Measurements from ENCODE around the gene GCNT2.
"Not testable (repeated sequence)": the region's sequence is repeated elsewhere in the genome, so short reads cannot be mapped to it uniquely, and the experiment has no call there.

The GCNT2 gene

DNA sequence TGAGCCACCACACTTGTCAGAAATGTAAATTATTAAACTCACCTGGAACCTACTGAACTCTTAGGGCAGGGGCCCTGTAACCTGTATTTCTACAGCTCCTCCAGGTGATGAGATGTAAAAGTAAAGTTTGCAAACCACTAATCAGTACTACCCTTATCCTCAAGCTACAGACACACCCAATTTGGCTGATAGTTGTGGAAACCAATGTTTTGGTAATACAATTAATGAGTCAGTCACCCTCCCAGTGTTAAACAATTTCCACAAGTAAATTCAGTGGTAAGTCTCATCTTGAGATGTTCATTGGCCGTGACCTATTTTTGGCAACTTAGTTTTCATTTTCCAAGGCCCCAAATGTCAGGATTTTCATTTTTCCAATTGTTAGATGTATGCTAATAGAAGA, 29.6 kb downstream of the GCNT2 start:
- DNase-seq: no peak

DNA sequence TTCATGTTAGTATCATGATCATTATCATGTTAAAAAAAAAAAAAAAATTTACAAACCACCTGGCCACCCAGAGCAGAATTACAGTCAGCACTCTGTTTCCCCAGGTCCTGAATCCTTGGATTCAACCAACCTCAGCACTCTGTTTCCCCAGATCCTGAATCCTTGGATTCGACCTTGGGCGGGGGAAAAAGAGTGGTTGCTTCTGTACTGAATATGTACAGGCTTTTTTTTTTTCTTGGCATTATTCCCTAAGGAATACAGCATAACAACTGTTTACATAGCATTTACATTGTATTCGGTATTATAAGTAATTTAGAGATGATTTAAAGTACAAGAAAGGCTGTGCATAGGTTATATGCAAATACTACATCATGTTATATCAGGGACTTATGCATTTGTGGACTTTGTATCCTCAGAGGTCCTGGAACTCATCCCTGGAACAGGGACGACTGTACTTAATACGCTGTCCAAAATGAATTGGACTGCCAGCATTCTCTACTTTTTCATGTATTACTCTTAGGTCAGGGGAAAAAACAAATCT, 31.2 kb downstream of the GCNT2 start:
- DNase-seq: no peak

DNA sequence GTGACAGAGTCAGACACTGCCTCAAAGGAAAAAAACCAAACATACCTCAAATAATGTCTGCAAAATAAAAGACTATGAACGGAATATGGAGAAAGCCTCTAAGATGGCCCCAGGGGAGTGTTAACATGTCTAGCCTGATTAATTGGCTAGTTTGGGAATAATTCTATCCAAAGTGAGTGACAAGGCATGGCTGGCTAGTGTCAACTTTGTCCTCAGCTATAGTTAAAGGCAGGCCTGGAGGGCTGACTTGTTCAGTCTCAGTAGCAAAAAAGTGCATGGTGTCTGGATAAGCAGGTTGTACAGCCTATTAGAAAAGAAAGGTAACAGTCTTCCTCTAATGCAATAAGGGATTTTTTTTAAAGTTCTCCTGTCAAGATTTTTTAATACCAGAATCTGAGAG, 32.7 kb downstream of the GCNT2 start:
- no peak for DNase-seq

DNA sequence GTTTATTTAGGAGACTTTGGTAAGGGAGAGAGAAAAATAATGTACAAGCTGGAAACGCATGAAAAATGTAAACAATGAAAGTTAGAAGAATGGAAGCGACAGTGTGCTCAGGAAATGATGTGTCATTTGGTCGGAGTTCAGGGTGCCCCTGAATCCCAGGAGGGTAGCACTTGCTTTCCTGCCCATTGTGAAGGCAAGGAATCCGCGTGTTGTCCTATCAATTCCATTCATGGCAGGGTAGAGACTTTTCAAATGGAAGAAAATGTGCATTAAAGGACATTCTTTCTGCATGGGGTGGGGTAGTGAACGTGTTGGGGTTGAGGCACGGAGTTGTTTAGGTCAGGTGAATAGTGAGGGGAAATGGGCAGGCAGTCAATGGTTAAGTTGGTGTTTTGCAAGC, 33.7 kb downstream of the GCNT2 start:
- no peak for DNase-seq

DNA sequence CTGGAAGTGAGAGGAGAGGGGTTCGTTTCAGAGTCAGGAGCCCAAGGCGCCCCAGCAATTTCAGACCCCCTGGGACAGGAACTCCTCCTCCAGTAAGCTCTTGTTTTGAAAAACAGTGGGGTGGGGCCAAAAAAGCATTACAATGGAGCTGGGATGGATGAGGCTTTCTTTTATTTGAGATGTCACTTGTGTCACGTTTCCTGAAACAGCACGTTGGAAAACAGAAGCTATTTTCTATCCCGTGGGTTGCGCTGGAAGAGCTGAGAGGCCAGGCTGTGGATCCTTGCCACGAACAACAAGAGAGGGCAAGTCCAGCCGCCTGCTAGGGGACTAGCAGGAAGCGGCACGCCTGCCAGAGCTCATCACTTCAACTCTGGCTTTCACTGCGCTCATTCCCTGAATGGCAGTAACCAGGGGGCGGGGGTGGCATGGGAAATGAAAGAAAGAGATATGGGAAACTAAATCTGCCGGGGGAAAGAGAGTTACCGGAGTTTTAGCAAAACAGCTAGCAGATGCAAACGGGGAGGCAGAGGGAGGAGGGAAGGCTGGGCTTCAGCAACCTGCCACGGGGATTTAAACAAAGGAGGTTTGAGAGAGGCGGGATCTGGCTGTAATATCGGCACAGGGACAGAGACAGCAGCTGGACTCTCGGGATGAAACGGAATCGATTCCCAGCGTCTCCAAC, 34.6 kb downstream of the GCNT2 start:
- peak; percentile 5 to 40 for DNase-seq

DNA sequence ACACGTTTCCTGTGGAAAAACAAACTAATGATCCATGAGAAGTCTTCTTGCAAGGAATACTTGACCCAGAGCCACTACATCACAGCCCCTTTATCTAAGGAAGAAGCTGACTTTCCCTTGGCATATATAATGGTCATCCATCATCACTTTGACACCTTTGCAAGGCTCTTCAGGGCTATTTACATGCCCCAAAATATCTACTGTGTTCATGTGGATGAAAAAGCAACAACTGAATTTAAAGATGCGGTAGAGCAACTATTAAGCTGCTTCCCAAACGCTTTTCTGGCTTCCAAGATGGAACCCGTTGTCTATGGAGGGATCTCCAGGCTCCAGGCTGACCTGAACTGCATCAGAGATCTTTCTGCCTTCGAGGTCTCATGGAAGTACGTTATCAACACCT, 35.4 kb downstream of the GCNT2 start:
- DNase-seq: no peak

DNA sequence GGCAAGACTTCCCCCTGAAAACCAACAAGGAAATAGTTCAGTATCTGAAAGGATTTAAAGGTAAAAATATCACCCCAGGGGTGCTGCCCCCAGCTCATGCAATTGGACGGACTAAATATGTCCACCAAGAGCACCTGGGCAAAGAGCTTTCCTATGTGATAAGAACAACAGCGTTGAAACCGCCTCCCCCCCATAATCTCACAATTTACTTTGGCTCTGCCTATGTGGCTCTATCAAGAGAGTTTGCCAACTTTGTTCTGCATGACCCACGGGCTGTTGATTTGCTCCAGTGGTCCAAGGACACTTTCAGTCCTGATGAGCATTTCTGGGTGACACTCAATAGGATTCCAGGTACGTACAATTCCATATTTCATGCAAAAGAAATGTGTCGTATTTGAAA, 35.8 kb downstream of the GCNT2 start:
- DNase-seq: no peak

DNA sequence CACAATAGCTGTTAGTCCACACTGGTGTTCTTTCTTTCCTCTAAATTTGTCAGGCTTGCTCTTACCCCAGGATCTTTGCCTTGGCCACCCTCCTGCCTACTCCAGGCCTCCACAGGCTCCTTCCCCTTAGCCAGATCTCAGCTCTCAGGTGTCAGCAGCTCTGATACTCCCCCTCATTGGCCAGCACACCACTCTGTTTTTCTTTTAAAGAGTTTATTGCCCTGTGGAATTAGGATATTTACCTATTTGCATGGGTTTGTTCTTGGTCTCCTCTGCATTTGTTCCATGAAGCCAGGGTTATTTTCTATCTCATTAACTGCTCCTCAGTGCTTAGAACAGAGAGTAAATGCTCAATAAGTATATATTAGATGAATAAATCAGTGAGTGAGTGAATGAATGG, 36.8 kb downstream of the GCNT2 start:
- DNase-seq: no peak

DNA sequence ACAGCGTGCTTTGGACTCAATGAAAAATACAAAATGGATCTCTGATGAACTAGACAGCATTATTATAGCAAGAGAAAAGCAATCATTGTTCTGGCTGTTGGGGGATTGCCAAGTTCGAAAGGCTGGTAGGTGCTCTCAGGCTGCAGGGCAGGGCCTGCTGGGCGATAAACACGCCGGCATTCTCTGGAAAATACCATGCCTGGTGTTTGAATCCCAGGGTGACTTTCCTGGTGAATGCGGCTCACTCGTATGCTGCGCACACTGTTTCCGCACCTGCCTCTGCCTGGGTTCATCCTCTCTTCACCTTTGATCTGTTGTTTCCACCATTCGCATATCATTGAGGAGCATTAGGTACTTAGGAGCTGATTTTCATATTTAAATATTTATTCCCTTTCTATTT, 37.4 kb downstream of the GCNT2 start:
- no peak for DNase-seq

DNA sequence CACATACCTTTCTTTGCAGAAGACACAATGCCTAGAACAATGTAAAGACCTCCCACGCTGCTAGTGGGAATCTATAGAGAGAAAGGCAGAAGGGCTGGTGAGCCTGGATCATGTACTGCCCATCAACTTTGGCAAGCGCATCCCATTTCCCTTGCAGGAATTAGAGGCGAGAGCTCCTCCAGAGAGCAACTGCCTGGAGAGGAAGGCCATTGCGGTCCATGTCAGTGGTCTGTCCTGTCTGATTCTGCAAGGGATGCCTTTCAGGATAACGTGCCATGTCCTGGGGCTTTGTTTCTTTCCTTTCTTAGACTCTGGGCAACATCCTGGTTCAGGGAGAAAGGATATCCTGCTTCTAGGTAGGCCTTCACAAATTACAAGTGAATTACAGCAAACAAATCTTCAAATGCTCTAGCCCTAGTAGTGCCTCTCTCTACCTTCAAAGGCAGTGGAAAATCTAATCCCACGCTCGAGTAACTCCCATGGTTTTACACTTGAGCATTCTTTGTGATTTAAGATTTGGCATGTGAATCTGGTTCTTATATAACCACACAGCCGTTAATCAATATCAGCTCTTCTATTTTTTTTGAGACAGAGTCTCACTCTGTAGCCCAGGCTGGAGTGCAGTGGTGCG, 38.5 kb downstream of the GCNT2 start:
- no peak for DNase-seq

DNA sequence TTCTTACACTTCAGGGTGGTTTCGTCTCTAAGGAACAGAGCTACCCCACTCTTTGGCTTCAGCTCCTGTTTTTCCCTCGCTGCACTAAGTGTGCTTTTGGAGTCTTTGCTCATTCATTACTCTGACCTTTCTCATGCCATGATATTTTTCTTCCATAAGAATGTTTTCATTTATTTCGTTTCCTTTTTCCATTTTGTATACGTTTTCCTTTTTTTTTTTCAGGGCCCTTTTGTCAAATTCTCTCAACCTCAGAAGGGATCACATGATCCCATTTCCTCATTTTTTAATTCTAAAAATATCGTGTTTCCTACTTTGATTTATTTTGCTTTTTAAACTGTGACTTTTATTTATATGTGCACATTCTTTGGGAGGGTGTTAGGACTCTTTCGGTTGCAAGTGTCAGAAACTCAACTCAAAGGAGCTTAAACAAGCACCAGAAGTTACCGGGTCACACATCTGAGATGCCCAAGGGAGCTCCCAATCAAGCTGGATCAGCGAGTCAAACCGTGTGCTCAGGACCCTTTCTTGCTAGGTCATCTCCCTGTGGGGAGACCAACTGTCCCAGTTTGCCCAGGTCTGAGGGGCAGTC, 40.6 kb downstream of the GCNT2 start:
- no peak for DNase-seq

DNA sequence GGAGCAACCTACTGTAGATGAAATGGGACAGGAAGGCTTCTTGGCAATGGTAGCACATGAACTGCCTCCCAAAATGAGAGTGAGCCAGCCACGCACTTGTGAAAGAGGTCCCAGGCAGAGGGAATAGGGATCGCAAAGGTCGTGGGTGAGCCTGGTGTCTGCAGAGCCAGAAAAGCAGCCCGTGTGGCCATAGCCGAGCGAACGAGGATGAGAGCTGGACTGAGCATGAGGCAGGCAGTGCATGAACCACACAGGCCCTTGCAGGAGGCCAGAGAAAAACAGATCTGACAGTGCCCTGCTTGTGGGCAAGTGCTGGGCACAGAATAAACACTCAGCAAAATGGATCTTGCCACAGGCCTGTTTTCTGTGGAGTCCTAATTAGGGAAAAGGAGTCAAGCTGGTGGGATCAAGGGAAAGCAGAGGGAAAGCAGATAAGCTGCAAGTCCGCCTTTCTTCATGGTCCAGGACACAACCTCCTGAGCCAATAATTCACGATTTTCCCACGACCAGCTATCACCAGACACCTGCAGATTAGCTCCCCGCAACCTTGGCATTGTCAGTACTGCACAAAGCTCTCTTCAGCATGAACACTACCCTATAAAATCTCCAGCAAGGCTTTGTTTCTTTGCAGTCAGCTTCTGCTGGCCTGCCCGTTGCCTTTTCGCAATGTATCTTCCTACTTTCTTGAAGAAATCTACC, 44.0 kb downstream of the GCNT2 start:
- DNase-seq: no peak

DNA sequence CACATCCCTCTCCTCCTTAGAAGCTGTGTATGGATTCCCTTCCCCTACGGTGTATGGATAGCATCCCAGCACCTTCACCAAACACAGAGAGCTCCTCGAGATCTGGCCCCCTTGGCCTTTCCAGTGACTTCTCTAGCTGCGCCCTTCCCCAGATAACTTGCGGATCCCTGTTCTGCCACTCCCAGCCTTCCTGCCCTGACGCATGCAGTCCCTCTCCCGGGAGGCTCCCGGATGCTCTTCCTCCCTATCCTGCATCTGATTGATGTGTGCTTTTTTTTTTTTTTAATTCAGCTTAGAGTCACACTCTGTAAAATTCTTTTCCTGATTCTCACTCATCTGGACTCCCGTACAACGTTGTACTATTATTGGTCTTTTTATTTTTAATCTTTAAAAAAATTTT, 44.8 kb downstream of the GCNT2 start:
- no peak for DNase-seq

DNA sequence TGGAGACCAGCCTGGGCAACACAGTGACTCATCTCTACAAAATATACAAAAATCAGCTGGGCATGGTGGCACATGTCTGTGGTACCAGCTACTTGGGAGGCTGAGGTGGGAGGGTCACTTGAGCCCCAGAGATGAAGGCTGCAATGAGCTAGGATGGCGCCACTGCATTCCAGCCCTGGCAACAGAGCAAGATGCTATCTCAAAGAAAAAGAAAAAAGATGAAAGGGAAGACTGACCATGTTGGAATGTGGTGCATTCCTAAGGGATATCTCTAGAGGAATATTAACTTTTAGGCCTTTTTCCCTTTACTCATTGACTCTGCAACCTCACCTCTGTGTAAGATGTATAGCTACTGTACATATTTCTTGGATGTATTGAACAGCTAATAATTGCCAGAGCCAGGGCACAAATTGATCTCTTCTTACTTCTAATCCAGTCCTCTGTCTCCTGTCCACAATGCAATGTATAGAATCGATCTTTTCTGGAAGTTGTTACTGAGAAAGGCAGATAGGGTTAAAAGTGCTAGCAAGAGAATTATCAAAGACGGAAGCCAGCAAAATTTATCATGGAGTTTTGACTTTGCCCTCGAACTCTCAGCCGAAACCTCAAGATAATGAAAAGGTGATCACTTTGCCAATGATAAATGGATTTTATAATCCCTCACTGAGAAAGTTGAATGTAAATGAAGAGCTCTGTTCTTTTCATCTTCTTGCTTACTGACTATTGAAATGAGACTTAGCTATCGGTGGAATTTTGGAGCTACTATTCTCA, 46.3 kb downstream of the GCNT2 start:
- no peak for DNase-seq

DNA sequence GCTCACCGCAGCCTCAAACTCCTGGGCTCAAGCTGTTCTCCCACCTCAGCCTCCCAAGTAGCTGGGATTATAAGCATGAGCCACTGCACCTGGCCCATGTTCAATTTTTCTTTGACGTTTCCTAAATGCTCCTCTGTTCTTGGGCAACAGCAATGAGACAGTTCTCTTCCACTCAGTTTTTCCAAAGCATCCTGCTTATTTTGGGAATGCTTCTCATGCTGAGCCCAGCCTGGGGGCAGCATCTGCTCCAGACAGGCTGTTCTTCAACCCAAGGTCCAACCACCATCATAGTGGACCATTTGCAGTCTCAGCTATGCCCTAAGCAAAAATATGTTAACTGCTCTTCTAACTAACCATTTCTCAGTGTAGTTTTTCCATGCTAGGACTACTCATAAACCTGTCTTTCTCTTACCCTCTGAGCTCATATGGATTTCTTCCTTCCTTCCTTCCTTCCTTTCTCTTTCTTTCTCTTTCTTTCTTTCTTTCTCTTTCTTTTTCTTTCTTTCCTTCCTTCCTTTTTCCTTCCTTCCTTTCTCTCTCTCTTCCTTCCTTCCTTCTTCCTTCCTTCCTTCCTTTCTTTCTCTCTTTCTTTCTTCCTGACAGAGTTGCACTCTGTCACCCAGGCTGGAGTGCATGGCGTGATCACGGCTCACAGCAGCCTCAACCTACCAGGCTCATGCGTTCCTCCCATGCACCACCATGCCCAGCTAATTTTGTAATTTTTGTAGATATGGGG, 48.4 kb downstream of the GCNT2 start:
- no peak for DNase-seq

DNA sequence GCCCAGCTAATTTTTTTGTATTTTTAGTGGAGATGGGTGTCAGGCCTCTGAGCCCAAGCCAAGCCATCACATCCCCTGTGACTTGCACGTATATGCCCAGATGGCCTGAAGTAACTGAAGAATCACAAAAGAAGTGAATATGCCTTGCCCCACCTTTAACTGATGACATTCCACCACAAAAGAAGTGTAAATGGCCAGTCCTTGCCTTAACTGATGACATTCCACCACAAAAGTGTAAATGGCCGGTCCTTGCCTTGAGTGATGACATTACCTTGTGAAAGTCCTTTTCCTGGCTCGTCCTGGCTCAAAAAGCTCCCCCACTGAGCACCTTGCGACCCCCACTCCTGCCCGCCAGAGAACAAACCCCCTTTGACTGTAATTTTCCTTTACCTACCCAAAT, 54.4 kb downstream of the GCNT2 start:
- not testable (repeated sequence) for DNase-seq

DNA sequence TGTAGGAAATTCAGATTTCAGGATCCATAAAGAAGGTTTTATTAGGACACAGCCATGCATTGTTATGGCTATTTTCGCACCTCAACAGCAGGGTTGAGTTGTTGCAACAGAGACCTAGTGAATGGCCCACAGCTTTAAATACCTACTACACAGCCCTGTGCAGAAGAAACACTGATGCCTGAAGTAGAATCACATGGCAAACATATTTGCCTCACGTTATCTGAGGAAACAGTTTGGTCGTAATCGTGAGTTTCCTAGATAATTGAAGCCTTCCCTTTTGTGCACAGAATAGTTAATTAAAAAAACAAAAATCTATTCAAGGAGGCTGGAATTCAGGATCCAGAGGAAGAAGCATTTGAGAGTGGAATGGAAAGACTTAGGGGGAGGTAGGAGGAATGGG, 55.1 kb downstream of the GCNT2 start:
- DNase-seq: no peak

DNA sequence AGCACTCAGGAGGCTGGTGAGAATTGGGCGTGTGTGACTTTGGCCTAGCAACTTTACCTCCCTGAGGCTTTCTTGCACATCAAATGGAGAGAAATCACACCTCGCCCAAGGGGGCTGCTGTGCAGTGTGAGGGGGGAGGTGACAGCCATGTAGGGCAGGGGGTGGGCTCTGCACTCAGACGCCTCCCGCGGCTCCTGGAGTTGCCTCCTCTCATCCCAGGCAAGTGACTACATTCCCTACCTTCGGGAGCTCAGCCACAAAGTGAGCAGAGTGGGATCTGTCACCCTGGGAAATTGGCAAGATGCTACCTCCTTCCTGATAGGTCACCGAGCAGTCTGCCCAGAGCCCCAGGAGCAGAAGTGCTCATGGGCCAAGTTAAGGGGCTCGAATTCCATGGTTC, 56.0 kb downstream of the GCNT2 start:
- DNase-seq: no peak

DNA sequence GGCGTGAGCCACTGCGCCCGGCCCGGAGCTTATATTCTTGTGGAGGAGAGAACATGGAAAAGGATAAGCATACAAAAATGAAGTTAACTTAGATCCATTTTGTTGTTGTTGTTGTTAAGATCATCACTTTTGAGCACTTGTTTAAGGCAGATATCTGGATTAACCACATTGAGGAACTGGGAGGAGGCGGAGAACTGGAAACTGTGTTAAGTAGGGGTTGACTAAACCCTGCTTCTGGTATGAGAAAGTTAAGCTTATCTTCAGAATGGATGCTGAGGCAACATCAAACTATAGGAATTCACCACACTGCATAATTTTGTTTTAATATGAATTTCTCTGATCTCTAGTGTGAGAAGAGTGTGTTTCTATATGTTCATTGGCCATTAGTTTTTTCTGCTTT, 57.6 kb downstream of the GCNT2 start:
- no peak for DNase-seq

DNA sequence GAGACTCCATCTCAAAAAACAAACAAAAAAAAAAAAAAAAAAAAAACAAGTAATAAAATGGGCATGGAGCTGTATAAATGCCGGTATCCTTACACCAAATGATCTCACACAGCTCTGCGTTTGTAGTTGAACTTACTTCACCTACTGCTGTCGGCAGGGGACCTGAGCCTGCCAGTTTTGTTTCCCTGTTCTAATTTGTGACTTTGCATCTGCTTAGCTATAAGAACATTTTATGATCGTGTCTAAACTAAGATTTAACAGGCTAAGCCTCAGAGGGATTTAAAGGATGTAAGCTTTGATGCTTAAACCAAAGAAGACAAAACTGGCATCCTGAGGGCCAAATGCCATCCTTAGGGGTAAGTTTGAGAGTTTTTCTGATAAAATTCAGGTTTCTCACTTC, 58.7 kb downstream of the GCNT2 start:
- DNase-seq: no peak

DNA sequence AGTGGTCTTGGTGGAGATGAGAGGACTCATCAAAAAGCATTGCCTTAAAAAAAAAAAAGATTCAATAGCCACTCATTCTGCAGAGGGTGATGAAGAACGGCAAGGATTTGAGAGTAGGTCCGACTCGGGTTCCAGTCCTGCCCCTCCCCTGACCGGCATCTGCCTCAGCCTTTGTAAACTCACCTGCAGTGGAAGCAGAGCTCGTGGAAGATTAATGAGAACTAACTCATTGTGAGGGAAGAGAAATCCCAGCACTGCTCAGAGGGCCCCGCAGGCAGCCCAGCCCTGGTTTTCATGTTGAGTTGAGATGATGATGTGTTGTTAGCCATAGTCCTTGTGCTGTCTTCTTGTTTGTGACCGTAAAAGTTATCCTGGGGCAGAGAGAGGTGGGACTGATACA, 59.4 kb downstream of the GCNT2 start:
- DNase-seq: no peak

DNA sequence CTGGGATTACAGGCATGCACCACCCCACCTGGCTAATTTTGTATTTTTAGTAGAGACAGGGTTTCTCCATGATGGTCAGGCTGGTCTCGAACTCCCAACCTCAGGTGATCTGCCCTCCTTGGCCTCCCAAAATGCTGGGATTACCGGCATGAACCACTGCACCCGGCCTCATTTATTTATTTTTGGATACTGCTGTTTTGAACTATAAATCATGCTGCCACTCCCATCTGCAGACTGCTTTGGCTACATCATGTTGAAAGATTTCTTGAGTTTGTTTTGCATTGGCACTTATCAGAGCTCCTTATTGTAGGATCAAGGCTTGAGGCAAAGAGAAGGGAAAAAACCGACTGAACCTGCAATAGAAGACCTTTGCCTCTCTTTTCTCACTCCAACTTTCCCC, 60.3 kb downstream of the GCNT2 start:
- not testable (repeated sequence) for DNase-seq

Data from Kasumi-1 (cell line).